Activated T-helper 1 cell treated with anti-CD3 and anti-CD28 coated beads, Interleukin-2, amount 50 U/mL, for 16 hours (primary cell): ENCODE data around the gene TNNI2.
A peak's percentile ranks its signal among the peaks of the same experiment; 100 is the strongest.

ENCODE experiments used
- DNase-seq, 2 donors: peaks; one replicate each; pipeline ENCODE4 v3.0.0-alpha.2; 2020; ENCODE audit warnings: low read depth in 1 of 2, low spot score in 1 of 2

The TNNI2 gene

GRCh38 chr11:1820463-1821325 lies 18.1 kb upstream of the TNNI2 start:
- DNase-seq: no peak

GRCh38 chr11:1821562-1821961 lies 17.2 kb upstream of the TNNI2 start:
- DNase-seq: no peak

- no peak for DNase-seq
Observed at GRCh38 chr11:1822648-1823375, 16.0 kb upstream of the TNNI2 start.

- no peak for DNase-seq
Observed at GRCh38 chr11:1823376-1824220, 15.2 kb upstream of the TNNI2 start.

- no peak for DNase-seq
Observed at GRCh38 chr11:1824221-1825038, 14.4 kb upstream of the TNNI2 start.

- no peak for DNase-seq
Observed at GRCh38 chr11:1825039-1825740, 13.6 kb upstream of the TNNI2 start.

GRCh38 chr11:1825785-1826451 lies 12.9 kb upstream of the TNNI2 start:
- peak in 1 of 2 donors; percentile 2 for DNase-seq

GRCh38 chr11:1826552-1827094 lies 12.2 kb upstream of the TNNI2 start:
- DNase-seq: peak in 1 of 2 donors; percentile 2

- DNase-seq: peak in 1 of 2 donors; percentile 0
Observed at GRCh38 chr11:1827095-1827813, 11.5 kb upstream of the TNNI2 start.

- DNase-seq: no peak
Observed at GRCh38 chr11:1827931-1828330, 10.8 kb upstream of the TNNI2 start.

- DNase-seq: peak in 1 of 2 donors; percentile 1
Observed at GRCh38 chr11:1828542-1828941, 10.2 kb upstream of the TNNI2 start.

GRCh38 chr11:1829039-1829820 lies 9.6 kb upstream of the TNNI2 start:
- DNase-seq: no peak

GRCh38 chr11:1830004-1830321 lies 8.8 kb upstream of the TNNI2 start:
- DNase-seq: no peak

GRCh38 chr11:1830322-1831223 lies 8.2 kb upstream of the TNNI2 start:
- no peak for DNase-seq

- no peak for DNase-seq
Observed at GRCh38 chr11:1831338-1832210, 7.2 kb upstream of the TNNI2 start.
